ENCODE measurements around the gene SLC12A3. TPM values are rescaled to one million over a fixed set of nuclear protein-coding genes. Genes with fewer than 3 reads are reported as not detected.
"Not testable (repeated sequence)": the region's sequence is repeated elsewhere in the genome, so short reads cannot be mapped to it uniquely, and the experiment has no call there.

Gene SLC12A3
- total RNA-seq, 6 donors from 2014 or later, result 0.06 to 0.61 TPM; not detected in 4

- no peaks in the 10 kb centered on the region for H3K27me3 ChIP-seq
- no peak overlapping the region for H3K4me3 ChIP-seq
- DNase-seq (peak in 1 of 2 donors; percentile 52), ATAC-seq (ENCODE audit: low FRiP score in 2 of 2) (peak in 1 of 2 donors; percentile 54)
- peaks cover 0 to 15% (median 5%) of the 10 kb centered on the region in 4 donors for H3K4me1 ChIP-seq
- 48 to 59% methylated on average over 16 to 23 of the region's 23 CpGs for WGBS, 2 donors
- H3K9me3 ChIP-seq, result no peaks in the 10 kb centered on the region
- TF ChIP-seq, protein P1, sequence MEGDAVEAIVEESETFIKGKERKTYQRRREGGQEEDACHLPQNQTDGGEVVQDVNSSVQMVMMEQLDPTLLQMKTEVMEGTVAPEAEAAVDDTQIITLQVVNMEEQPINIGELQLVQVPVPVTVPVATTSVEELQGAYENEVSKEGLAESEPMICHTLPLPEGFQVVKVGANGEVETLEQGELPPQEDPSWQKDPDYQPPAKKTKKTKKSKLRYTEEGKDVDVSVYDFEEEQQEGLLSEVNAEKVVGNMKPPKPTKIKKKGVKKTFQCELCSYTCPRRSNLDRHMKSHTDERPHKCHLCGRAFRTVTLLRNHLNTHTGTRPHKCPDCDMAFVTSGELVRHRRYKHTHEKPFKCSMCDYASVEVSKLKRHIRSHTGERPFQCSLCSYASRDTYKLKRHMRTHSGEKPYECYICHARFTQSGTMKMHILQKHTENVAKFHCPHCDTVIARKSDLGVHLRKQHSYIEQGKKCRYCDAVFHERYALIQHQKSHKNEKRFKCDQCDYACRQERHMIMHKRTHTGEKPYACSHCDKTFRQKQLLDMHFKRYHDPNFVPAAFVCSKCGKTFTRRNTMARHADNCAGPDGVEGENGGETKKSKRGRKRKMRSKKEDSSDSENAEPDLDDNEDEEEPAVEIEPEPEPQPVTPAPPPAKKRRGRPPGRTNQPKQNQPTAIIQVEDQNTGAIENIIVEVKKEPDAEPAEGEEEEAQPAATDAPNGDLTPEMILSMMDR (IDR thresholded peaks at IDR 0.05), result peak; percentile 65 to 78 (median 74)
- no peak for TF ChIP-seq EP300 (IDR thresholded peaks at IDR 0.05)
- no peaks in the 10 kb centered on the region for H3K36me3 ChIP-seq
- H3K27ac ChIP-seq, result no peak overlapping the region
These were observed 2.2 kb downstream of the SLC12A3 start for GRCh38 chr16:56866955-56867830.

DNA sequence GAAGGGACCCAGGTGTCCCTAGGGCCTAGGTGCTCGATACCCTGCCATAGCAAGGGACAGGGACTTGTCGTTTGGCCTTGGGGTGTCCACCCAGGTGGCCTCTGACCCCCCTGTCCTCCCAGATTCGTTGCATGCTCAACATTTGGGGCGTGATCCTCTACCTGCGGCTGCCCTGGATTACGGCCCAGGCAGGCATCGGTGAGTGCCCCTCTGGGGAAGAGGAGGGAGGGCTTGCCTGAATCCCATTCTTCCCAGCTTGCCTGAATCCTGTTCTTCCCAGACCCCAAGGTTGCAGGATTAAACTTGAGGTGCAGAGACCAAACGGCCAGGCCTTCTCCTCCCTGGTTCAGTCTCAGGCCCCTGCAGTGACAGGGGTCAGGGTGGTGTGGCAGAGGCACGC lies 3.2 kb downstream of the SLC12A3 start:
- ATAC-seq (ENCODE audit: low FRiP score in 2 of 2) (no peak), DNase-seq (no peak)
- Histone ChIP-seq H3K27ac (no peak overlapping the region), H3K4me3 (no peak overlapping the region), H3K27me3 (no peaks in the 10 kb centered on the region), H3K9me3 (no peaks in the 10 kb centered on the region), H3K4me1 (peaks cover 0 to 8% (median 5%) of the 10 kb centered on the region in 4 donors), H3K36me3 (no peaks in the 10 kb centered on the region)
- WGBS, 2 donors, result 93 to 100% methylated on average over 8 of the region's 9 CpGs
- TF ChIP-seq POLR2AphosphoS5 (IDR thresholded peaks at IDR 0.05), result no peak
- no peak for TF ChIP-seq EP300 (IDR thresholded peaks at IDR 0.05)
- TF ChIP-seq POLR2A (IDR thresholded peaks at IDR 0.05), result no peak
- TF ChIP-seq, protein P1 (IDR thresholded peaks at IDR 0.05), result no peak

- WGBS, 2 donors, result 88 to 95% methylated on average over 5 of the region's 5 CpGs
- ATAC-seq (ENCODE audit: low FRiP score in 2 of 2); H3K4me3 ChIP-seq: not testable (repeated sequence)
These were observed 3.8 kb downstream of the SLC12A3 start for GRCh38 chr16:56868766-56869165.

GRCh38 chr16:56869513-56870275 lies 4.7 kb downstream of the SLC12A3 start:
- H3K27me3 ChIP-seq, result no peaks in the 10 kb centered on the region
- H3K9me3 ChIP-seq, result no peaks in the 10 kb centered on the region
- H3K27ac ChIP-seq, result no peak overlapping the region
- H3K4me3 ChIP-seq, result no peak overlapping the region
- peaks cover 0 to 8% (median 5%) of the 10 kb centered on the region in 4 donors for H3K4me1 ChIP-seq
- 77 to 84% methylated on average over 18 to 23 of the region's 24 CpGs for WGBS, 2 donors
- TF ChIP-seq POLR2A (IDR thresholded peaks at IDR 0.05) (no peak), EP300 (IDR thresholded peaks at IDR 0.05) (no peak), POLR2AphosphoS5 (IDR thresholded peaks at IDR 0.05) (no peak)
- TF ChIP-seq, protein P1 (IDR thresholded peaks at IDR 0.05), result peak in 3 of 6 experiments; percentile 18 to 53 (median 49)
- DNase-seq, result peak; percentile 38 to 72
- no peaks in the 10 kb centered on the region for H3K36me3 ChIP-seq
- peak; percentile 16 to 26 for ATAC-seq (ENCODE audit: low FRiP score in 2 of 2)

More at GRCh38 chr16:56868766-56869165, 3.8 kb downstream of the SLC12A3 start:
- not testable (repeated sequence) for H3K27me3 ChIP-seq, DNase-seq, H3K9me3 ChIP-seq, H3K36me3 ChIP-seq, H3K27ac ChIP-seq, H3K4me1 ChIP-seq

- WGBS, 2 donors, result 93 to 96% methylated on average over 12 to 13 of the region's 14 CpGs
- TF ChIP-seq POLR2AphosphoS5 (IDR thresholded peaks at IDR 0.05), result no peak
- no peak for TF ChIP-seq EP300 (IDR thresholded peaks at IDR 0.05)
- TF ChIP-seq, protein P1 (IDR thresholded peaks at IDR 0.05), result no peak
- TF ChIP-seq POLR2A (IDR thresholded peaks at IDR 0.05), result no peak
- no peak overlapping the region for H3K4me3 ChIP-seq
- peaks cover 0 to 8% (median 5%) of the 10 kb centered on the region in 4 donors for H3K4me1 ChIP-seq
- DNase-seq, result no peak
- no peak overlapping the region for H3K27ac ChIP-seq
- no peak for ATAC-seq (ENCODE audit: low FRiP score in 2 of 2)
- no peaks in the 10 kb centered on the region for H3K9me3 ChIP-seq
- no peaks in the 10 kb centered on the region for H3K36me3 ChIP-seq
- no peaks in the 10 kb centered on the region for H3K27me3 ChIP-seq
These were observed 5.4 kb downstream of the SLC12A3 start for GRCh38 chr16:56870276-56870888.
